Sigmoid colon (tissue), 4 donors: Measurements from ENCODE around the gene WNT3A.
"Not testable (repeated sequence)": the region's sequence is repeated elsewhere in the genome, so short reads cannot be mapped to it uniquely, and the experiment has no call there.

Experiments used
- EP300 ChIP-seq, 4 donors: sonication (generic); formaldehyde crosslinking; IDR thresholded peaks; one replicate each; pipeline ENCODE4 v1.6.1; 2017; ENCODE audit warnings: antibody characterized with exemption in 4 of 4
- POLR2A ChIP-seq, 2 donors: fragments of 450-650 bp; IDR thresholded peaks; one replicate each; pipeline ENCODE4 v1.6.1; 2016; ENCODE audit warnings: antibody characterized with exemption in 2 of 2, mild to moderate bottlenecking in 2 of 2, moderate library complexity in 2 of 2
- POLR2AphosphoS5 ChIP-seq, 4 donors: sonication (generic); formaldehyde crosslinking; IDR thresholded peaks; one replicate each; pipeline ENCODE4 v1.6.1; 2017; ENCODE audit warnings: antibody characterized with exemption in 4 of 4
- TF ChIP-seq, protein P1 (sequence below), 4 experiments: fragments of 450-650 bp in 3 of 4; fragments of 200-600 bp in 1 of 4; IDR thresholded peaks; one replicate each; pipeline ENCODE4 v1.5.1; 2016 to 2019; ENCODE audit warnings: antibody characterized with exemption in 4 of 4, mild to moderate bottlenecking in 3 of 4, moderate library complexity in 2 of 4

DNA sequence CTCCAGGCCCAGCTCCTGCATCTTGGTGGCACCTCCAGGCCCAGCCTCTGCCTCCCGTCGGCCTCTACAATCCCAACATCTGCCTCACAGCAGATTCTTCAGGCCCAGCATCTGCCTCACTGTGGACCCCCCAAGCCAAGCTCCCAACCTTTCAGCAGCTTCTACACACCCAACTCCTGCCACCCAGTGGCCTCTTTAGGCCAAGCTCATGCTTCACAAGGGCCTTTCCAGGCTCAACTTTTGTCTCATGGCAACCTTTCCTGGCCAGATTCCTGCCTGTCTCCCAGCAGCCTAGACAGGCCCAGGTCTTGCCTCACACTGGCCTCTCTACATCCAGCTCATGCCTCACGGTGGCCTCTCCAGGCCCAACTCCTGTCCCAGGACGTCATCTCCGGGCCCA, 39.0 kb upstream of the WNT3A start:
- TF ChIP-seq, protein P1, sequence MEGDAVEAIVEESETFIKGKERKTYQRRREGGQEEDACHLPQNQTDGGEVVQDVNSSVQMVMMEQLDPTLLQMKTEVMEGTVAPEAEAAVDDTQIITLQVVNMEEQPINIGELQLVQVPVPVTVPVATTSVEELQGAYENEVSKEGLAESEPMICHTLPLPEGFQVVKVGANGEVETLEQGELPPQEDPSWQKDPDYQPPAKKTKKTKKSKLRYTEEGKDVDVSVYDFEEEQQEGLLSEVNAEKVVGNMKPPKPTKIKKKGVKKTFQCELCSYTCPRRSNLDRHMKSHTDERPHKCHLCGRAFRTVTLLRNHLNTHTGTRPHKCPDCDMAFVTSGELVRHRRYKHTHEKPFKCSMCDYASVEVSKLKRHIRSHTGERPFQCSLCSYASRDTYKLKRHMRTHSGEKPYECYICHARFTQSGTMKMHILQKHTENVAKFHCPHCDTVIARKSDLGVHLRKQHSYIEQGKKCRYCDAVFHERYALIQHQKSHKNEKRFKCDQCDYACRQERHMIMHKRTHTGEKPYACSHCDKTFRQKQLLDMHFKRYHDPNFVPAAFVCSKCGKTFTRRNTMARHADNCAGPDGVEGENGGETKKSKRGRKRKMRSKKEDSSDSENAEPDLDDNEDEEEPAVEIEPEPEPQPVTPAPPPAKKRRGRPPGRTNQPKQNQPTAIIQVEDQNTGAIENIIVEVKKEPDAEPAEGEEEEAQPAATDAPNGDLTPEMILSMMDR (IDR thresholded peaks at IDR 0.05), result not testable (repeated sequence)
- not testable (repeated sequence) for TF ChIP-seq POLR2A, POLR2AphosphoS5, EP300 (IDR thresholded peaks at IDR 0.05)
